ACC112 (cell line): ENCODE results near the gene NUP214.
A peak's percentile ranks its signal among the peaks of the same experiment; 100 is the strongest.

Source experiments
- H2AFZ ChIP-seq: fragments of 200-600 bp; sonication (generic); one replicate; pipeline ENCODE4 v1.6.0; 2017; ENCODE audit warnings: antibody characterized with exemption, low read length; ENCODE audit not compliant: unreplicated experiment
- H3K27ac ChIP-seq: fragments of 200-600 bp; sonication (generic); 2 replicates; pipeline ENCODE4 v1.5.1; 2014; ENCODE audit warnings: low read depth, mild to moderate bottlenecking, antibody characterized with exemption, low read length, moderate library complexity
- H3K27me3 ChIP-seq: fragments of 200-600 bp; sonication (generic); 2 replicates; pipeline ENCODE4 v1.6.1; 2014; ENCODE audit warnings: mild to moderate bottlenecking, antibody characterized with exemption, low read length, moderate library complexity, mixed read lengths; ENCODE audit not compliant: insufficient read depth
- H3K36me3 ChIP-seq: fragments of 200-600 bp; sonication (generic); 2 replicates; pipeline ENCODE4 v1.6.1; 2016; ENCODE audit warnings: mild to moderate bottlenecking, antibody characterized with exemption, low read length, moderate library complexity, mixed read lengths; ENCODE audit not compliant: insufficient read depth
- H3K4me1 ChIP-seq: fragments of 200-600 bp; sonication (generic); one replicate; pipeline ENCODE4 v1.6.1; 2016; ENCODE audit warnings: low read length, mixed read lengths; ENCODE audit not compliant: insufficient read depth, unreplicated experiment, control insufficient read depth
- H3K4me3 ChIP-seq: fragments of 200-600 bp; sonication (generic); 2 replicates; pipeline ENCODE4 v1.5.1; 2014; ENCODE audit warnings: mild to moderate bottlenecking, low read depth, low read length
- H3K79me2 ChIP-seq: fragments of 200-600 bp; sonication (generic); one replicate; pipeline ENCODE4 v1.6.0; 2016; ENCODE audit warnings: low read length; ENCODE audit not compliant: control insufficient read depth, unreplicated experiment, insufficient read depth

The NUP214 gene

DNA sequence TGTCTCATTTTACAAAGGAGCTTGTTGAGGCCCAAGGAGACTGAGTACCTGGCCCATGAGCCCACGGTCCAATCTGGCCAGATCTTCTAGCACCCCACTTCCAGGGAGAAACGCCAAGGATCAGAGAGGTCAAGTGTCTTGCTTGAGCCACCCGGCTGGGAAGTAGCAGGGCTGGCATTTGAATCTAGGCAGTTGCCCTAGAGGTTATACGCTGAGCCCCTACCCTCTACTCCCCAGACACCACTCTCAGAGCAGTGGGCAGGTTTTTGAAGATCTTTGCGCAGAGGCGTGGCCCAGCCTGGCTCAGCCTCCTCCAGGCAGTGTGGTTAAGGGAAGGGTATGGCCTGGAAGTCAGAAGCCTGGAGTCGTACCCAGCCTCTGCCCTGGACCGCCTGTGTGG is 5.8 kb upstream of the NUP214 start:
- Histone ChIP-seq H3K4me3 (no peak overlapping the region), H3K4me1 (no peaks in the 10 kb centered on the region), H3K27me3 (no peaks in the 10 kb centered on the region; the same call in 1 of the 2 replicates), H2AFZ (no peak overlapping the region), H3K27ac (no peak overlapping the region), H3K79me2 (no peaks in the 10 kb centered on the region), H3K36me3 (no peaks in the 10 kb centered on the region)

DNA sequence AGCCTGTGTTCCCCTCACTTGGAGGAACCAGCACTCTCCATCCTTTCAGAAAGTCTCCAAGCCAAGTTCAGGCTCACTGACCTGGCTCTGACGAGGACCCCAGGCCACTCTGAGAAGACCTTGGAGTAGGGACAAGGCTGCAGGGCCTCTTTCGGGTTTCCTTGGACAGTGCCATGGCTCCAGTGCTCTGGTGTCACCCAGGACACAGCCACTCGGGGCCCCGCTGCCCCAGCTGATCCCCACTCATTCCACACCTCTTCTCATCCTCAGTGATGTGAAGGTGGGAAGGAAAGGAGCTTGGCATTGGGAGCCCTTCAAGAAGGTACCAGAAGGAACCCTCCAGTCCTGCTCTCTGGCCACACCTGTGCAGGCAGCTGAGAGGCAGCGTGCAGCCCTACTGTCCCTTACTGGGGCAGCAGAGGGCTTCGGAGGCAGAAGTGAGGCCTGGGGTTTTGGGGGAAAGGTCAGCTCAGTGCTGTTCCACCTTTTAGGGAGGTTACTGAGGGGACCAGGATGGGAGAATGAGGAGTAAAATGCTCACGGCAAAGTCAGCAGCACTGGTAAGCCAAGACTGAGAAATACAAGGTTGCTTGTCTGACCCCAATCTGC is 4.7 kb upstream of the NUP214 start:
- Histone ChIP-seq H2AFZ (no peak overlapping the region), H3K79me2 (peaks cover 3% of the 10 kb centered on the region), H3K36me3 (no peaks in the 10 kb centered on the region), H3K4me1 (no peaks in the 10 kb centered on the region), H3K27me3 (no peaks in the 10 kb centered on the region; the same call in 1 of the 2 replicates), H3K27ac (no peak overlapping the region), H3K4me3 (no peak overlapping the region)

DNA sequence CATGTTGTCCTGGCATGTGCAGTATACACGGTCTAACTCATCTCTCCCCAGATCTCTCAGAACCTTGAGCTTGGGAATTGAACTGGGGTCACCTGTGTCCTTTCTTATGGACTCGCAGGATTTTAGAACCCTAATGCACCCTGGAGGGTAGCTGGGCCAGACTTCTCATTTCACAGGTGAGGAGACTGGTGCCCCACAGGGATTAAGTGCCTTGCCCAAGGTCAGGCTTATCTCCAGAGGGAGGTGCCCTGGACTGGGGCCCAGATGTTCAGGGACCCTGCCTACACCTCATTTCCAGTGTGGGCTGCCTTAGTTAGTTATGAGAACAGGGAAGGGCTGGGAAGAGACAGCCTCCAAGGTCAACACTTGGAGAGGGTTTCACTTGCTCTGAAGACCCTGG is 4.0 kb upstream of the NUP214 start:
- Histone ChIP-seq H3K27me3 (no peaks in the 10 kb centered on the region; the same call in 1 of the 2 replicates), H3K4me1 (peaks cover under 1% of the 10 kb centered on the region), H3K36me3 (no peaks in the 10 kb centered on the region), H3K27ac (no peak overlapping the region), H2AFZ (no peak overlapping the region), H3K79me2 (peaks cover 9% of the 10 kb centered on the region), H3K4me3 (no peak overlapping the region)

DNA sequence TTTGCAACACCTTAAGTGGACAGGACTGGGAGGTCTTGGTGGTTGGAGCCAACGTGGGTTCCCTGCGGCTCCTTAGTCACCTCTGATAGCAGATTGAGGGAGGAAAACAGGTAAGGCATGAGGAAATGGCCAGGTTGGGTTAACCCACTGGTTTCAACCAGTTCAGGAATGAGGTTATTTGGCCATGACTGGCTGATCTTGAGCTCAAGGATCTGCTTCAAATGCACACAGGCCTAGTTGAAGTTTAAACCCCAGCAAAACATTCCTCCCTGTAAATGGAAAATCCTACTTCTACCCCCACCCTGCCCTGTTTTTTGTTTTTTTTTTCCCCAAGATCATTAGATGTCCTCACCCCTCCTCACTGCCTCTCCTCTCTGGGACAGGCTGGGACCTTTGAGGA is 3.2 kb upstream of the NUP214 start:
- H2AFZ ChIP-seq = no peak overlapping the region
- no peaks in the 10 kb centered on the region; the same call in 1 of the 2 replicates for H3K27me3 ChIP-seq
- H3K79me2 ChIP-seq = peaks cover 17% of the 10 kb centered on the region
- no peak overlapping the region for H3K4me3 ChIP-seq
- peaks cover 6% of the 10 kb centered on the region for H3K4me1 ChIP-seq
- H3K27ac ChIP-seq = no peak overlapping the region
- no peaks in the 10 kb centered on the region for H3K36me3 ChIP-seq

DNA sequence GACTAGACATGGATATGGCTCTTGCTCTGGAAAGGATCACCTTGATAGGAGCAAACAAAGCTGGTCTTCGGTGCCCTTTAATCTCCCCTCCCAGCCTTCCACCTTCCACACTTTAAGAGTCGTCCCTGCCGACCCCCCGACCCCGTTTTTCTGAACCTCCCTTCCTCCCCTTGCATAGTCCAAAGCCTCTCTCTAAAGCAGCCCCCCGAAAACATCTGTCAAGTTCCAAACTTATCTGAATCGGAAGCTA is 423 bp upstream of the NUP214 start:
- Histone ChIP-seq H3K36me3 (peaks cover 16% of the 10 kb centered on the region), H2AFZ (peak overlapping the region; percentile 95), H3K79me2 (peaks cover 29% of the 10 kb centered on the region)

DNA sequence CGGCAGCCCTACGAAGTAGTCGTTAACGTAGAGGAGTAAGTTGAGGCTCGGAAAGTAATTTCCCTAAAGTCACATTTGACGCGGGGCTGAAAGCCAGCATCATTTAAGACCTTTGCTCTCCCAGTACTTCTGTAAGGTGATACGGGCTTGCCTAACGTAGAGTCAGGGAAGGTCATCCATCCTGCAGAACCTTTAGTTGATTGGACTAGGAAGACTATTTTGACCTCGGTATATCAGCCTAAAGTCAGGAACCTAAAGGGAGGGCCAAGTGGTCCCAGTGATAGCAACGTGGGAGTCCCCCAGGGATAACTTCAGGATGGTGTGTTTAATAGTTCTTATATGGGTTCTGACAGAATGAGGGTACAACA is 657 bp downstream of the NUP214 start:
- peaks cover 20% of the 10 kb centered on the region for H3K36me3 ChIP-seq
- peak overlapping the region; percentile 52 for H2AFZ ChIP-seq
- peaks cover 6% of the 10 kb centered on the region for H3K4me1 ChIP-seq
- H3K27ac ChIP-seq = peak overlapping the region; percentile 59; the same call in 1 of the 2 replicates
- H3K27me3 ChIP-seq = no peaks in the 10 kb centered on the region
- H3K79me2 ChIP-seq = peaks cover 29% of the 10 kb centered on the region
- H3K4me3 ChIP-seq = peak overlapping the region; percentile 94

More for the DNA sequence above, 423 bp upstream of the NUP214 start:
- Histone ChIP-seq H3K27ac (peak overlapping the region; percentile 77), H3K27me3 (no peaks in the 10 kb centered on the region; the same call in 1 of the 2 replicates), H3K4me1 (peaks cover 6% of the 10 kb centered on the region), H3K4me3 (peak overlapping the region; percentile 94)

DNA sequence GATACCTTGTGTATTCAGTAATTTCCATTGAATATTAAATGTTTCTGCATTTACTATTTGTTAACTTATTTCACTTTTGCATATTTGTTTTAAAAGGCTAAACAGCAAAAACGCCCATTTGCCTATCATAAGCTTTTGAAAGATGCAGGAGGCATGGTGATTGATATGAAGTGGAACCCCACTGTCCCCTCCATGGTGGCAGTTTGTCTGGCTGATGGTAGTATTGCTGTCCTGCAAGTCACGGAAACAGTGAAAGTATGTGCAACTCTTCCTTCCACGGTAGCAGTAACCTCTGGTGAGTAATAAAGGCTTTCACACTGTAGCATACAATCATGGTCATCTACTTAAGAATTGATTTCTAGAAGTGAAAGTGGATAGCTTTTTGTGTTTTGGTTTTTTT is 3.8 kb downstream of the NUP214 start:
- no peak overlapping the region for H3K27ac ChIP-seq
- H3K79me2 ChIP-seq = peaks cover 29% of the 10 kb centered on the region
- no peak overlapping the region for H2AFZ ChIP-seq
- no peaks in the 10 kb centered on the region for H3K27me3 ChIP-seq
- peaks cover 6% of the 10 kb centered on the region for H3K4me1 ChIP-seq
- no peak overlapping the region for H3K4me3 ChIP-seq
- H3K36me3 ChIP-seq = peaks cover 27% of the 10 kb centered on the region

DNA sequence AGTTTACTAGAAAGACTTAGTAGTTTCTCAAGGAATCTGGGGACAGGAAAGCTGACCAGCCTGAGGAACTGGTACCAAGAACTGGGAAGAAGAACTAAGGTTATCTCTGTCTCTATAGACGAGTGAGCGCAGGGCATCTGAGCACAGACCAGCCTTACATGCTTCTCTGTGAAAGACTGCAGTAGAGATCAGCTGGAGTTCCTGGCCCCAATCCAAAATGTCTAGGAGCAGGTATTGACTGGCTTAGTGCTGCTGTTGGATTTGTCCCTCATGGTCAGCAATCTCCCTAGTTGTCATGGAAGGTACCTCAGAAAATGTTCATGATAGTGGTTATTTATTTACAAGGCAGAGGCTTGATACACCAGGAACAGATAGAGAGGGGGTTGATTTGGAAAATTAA is 13.3 kb downstream of the NUP214 start:
- no peak overlapping the region for H2AFZ ChIP-seq
- no peaks in the 10 kb centered on the region for H3K27me3 ChIP-seq
- no peaks in the 10 kb centered on the region for H3K4me1 ChIP-seq
- H3K27ac ChIP-seq = no peak overlapping the region
- peaks cover 33% of the 10 kb centered on the region for H3K36me3 ChIP-seq
- H3K4me3 ChIP-seq = no peak overlapping the region
- no peaks in the 10 kb centered on the region for H3K79me2 ChIP-seq

DNA sequence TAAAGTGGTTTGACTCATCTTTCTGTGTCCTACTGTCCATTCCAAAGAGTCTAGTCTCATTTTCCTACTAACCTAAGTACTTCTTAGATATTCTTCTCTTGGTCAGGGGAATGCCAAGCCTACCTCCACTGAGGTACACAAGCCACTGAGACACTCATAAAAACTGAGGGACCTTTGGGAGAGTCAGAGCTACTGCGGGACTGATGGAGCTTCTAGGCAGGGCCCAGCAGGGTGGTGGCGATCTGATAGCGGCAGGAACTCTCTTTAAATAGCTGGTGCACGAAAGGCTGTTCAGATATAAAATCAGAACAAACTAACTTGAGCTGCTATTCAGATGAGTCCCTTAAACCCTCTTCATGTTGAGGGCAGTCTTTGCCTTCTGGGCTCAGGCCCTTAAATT is 14.7 kb downstream of the NUP214 start:
- Histone ChIP-seq H3K4me1 (no peaks in the 10 kb centered on the region), H2AFZ (no peak overlapping the region), H3K27ac (no peak overlapping the region), H3K79me2 (no peaks in the 10 kb centered on the region), H3K36me3 (peaks cover 35% of the 10 kb centered on the region), H3K27me3 (no peaks in the 10 kb centered on the region), H3K4me3 (no peak overlapping the region)

DNA sequence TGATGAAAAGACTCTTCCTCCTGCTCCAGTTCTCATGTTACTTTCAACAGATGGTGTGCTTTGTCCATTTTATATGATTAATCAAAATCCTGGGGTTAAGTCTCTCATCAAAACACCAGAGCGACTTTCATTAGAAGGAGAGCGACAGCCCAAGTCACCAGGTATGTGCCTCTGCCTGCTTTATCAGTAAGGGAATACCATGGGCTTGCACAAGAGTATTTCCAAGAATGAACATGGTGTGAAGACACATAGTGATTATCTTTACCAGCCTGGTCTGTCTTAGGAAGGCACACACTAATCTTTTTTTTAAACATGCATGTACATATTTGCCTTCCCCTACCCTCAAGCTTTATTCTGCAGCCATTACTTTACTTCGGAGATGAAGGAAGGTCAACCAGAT is 15.2 kb downstream of the NUP214 start:
- H3K79me2 ChIP-seq = no peaks in the 10 kb centered on the region
- no peak overlapping the region for H2AFZ ChIP-seq
- no peaks in the 10 kb centered on the region for H3K4me1 ChIP-seq
- no peak overlapping the region for H3K27ac ChIP-seq
- peaks cover 40% of the 10 kb centered on the region for H3K36me3 ChIP-seq
- H3K4me3 ChIP-seq = no peak overlapping the region
- H3K27me3 ChIP-seq = no peaks in the 10 kb centered on the region

DNA sequence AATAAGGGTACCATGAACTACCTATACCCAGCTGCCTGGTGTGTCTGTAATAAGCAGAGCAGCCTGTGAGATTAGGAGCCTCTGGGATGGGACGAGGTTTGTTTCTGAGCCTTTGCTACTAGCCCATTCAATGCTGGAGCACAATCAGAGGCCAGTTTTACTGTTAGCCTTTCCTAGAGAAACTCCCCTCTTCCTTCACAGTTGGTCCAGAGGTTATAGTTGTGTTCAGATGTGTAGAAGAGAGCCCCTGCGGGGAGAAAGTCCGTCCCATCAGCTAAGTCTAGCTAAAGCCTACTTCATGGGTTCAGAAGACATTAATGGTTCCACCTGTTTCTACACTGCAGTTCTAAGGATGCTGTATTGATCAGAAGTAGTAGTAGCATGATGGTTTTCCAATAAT is 16.8 kb downstream of the NUP214 start:
- H3K27me3 ChIP-seq = no peaks in the 10 kb centered on the region
- no peak overlapping the region for H2AFZ ChIP-seq
- peaks cover 48% of the 10 kb centered on the region for H3K36me3 ChIP-seq
- no peak overlapping the region for H3K4me3 ChIP-seq
- H3K79me2 ChIP-seq = no peaks in the 10 kb centered on the region
- no peak overlapping the region for H3K27ac ChIP-seq
- H3K4me1 ChIP-seq = no peaks in the 10 kb centered on the region
